Raji (cell line): Measurements from ENCODE around the gene ELOA.

Experiments
- POLR2A ChIP-seq: IDR thresholded peaks from 2 replicates; pipeline ENCODE4 v1.6.1; 2011; ENCODE audit warnings: low read depth, low read length, control low read depth; ENCODE audit not compliant: insufficient read depth

Gene ELOA

DNA sequence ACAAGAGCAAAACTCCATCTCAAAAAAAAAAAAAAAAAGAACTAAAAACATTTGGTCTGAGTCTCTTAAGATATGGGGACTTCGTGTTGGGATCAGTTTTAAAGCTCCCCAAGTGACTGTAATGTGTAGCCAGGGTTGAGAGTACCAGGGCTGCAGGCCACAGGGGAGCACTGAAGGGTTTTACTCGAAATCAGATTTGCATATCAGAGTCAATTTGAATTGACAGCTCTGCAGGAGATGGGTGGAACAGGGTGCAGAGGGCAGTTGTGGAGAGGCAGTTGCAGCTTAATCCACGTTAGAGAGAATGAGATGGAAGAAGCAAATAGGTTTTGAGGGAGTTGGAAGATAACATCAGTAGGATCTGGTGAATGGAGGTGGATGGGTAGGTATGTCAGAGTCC, 20.6 kb upstream of the ELOA start:
- TF ChIP-seq POLR2A: peak; percentile 32; the same call in 1 of the 2 replicates

GRCh38 chr1:23726686-23727085, 16.6 kb upstream of the ELOA start:
- TF ChIP-seq POLR2A: no peak

DNA sequence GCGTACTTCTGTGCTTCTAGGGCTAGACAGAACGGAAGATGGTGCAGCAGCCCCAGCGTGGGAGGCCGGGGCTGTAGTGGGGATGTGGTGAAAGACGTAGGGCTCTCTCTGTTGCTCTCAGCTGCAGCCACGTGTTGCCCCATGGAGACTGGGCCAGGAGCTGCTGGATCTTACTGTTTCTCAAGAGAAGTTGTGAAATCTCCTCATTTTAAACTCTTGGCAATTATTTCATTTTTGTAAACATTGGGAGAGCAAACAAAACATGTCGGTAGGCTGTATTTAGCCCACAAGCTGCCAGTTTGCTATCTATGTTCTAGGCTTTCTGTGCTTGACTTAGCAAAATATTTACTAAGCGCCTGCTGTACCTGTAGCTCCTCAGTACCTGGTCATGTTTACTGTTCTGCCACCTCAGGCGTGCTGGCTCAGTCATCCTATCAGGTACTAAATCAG, 15.9 kb upstream of the ELOA start:
- TF ChIP-seq POLR2A: no peak

DNA sequence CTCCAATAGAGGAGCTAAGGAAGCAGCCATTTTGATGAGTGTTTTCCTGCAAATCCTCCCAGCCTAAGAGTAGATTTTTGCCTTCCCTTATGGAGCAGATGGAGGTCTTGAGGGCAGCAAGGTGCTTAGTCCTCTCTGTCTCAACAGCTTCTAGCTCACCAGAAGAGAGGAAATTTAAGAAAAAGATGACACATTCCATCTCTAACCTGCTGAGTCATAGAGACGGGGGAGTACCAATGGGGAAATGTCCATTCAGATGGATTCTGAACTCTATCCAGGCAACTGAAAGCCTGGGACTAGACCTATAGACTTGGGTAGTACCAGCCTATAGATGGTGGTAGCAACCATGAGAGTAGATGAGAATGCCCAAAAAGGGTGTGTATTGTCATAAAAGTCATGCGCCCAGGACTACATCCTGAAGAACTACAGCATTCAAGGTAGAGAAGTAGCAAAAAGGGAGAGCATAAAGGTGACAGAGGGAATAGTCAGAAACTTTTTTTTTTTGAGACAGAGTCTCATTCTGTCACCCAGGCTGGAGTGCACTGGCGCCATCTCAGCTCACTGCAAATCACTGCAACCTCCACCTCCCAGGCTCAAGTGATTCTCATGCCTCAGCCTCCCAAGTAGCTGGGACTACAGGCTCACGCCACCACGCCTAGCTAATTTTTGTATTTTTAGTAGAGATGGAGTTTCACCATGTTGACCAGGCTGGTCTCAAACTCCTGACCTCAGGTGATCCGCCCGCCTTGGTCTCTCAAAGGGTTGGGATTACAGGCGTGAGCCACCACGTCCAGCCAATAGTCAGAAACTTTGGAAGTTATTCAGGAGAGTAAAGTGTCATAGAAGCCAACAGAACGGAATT, 10.7 kb upstream of the ELOA start:
- TF ChIP-seq POLR2A: no peak

- TF ChIP-seq POLR2A: no peak
Observed at GRCh38 chr1:23736437-23737134, 6.7 kb upstream of the ELOA start.

GRCh38 chr1:23741609-23742008, 1.7 kb upstream of the ELOA start:
- no peak for TF ChIP-seq POLR2A

- no peak for TF ChIP-seq POLR2A
Observed at GRCh38 chr1:23742670-23743286, 493 bp upstream of the ELOA start.

GRCh38 chr1:23745515-23745914, 2.2 kb downstream of the ELOA start:
- no peak for TF ChIP-seq POLR2A

GRCh38 chr1:23748016-23748415, 4.7 kb downstream of the ELOA start:
- TF ChIP-seq POLR2A: no peak

DNA sequence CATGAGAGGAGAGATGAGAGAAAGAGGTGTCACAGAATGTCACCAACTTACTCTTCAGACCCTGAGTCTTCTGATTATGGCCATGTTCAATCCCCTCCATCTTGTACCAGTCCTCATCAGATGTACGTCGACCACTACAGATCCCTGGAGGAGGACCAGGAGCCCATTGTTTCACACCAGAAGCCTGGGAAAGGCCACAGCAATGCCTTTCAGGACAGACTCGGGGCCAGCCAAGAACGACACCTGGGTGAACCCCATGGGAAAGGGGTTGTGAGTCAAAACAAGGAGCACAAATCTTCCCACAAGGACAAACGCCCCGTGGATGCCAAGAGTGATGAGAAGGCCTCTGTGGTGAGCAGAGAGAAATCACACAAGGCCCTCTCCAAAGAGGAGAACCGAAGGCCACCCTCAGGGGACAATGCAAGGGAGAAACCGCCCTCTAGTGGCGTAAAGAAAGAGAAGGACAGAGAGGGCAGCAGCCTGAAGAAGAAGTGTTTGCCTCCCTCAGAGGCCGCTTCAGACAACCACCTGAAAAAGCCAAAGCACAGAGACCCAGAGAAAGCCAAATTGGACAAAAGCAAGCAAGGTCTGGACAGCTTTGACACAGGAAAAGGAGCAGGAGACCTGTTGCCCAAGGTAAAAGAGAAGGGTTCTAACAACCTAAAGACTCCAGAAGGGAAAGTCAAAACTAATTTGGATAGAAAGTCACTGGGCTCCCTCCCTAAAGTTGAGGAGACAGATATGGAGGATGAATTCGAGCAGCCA, 8.0 kb downstream of the ELOA start:
- TF ChIP-seq POLR2A: no peak

GRCh38 chr1:23751815-23752200, 8.5 kb downstream of the ELOA start:
- TF ChIP-seq POLR2A: no peak

GRCh38 chr1:23752909-23753308, 9.6 kb downstream of the ELOA start:
- no peak for TF ChIP-seq POLR2A

- TF ChIP-seq POLR2A: no peak
Observed at GRCh38 chr1:23756676-23757075, 13.4 kb downstream of the ELOA start.

- TF ChIP-seq POLR2A: no peak
Observed at GRCh38 chr1:23757812-23758211, 14.5 kb downstream of the ELOA start.

GRCh38 chr1:23759277-23759676, 16.0 kb downstream of the ELOA start:
- no peak for TF ChIP-seq POLR2A
